NCI-H460 (cell line): ENCODE data around the gene CPVL. TPM values are rescaled to one million over a fixed set of nuclear protein-coding genes. Genes with fewer than 3 reads are reported as not detected.

Experiments
- DNase-seq: peaks from one replicate; pipeline ENCODE4 v3.0.0-alpha.2; 2016; ENCODE audit warnings: low read depth; ENCODE audit errors: extremely low read depth
- total RNA-seq: library from RNA; depleted of rRNA; stranded (reverse); fragments of >200 nt; shearing (Covaris generic); gene quantifications from 2 replicates; pipeline ENCODE4 v1.2.3, GENCODE V29; 2014

Gene CPVL
- total RNA-seq, 1 experiment from 2014 or later = 33.0 TPM

- DNase-seq = no peak
Observed at GRCh38 chr7:29013082-29013695, 133.1 kb downstream of the CPVL start.

- no peak for DNase-seq
Observed at GRCh38 chr7:29009947-29010346, 136.4 kb downstream of the CPVL start.

- DNase-seq = no peak
Observed at GRCh38 chr7:29008590-29008989, 137.7 kb downstream of the CPVL start.

GRCh38 chr7:29007127-29007526 lies 139.2 kb downstream of the CPVL start:
- no peak for DNase-seq

GRCh38 chr7:29005829-29006228 lies 140.5 kb downstream of the CPVL start:
- no peak for DNase-seq

- no peak for DNase-seq
Observed at GRCh38 chr7:29005406-29005805, 140.9 kb downstream of the CPVL start.

GRCh38 chr7:29003703-29004102 lies 142.6 kb downstream of the CPVL start:
- no peak for DNase-seq

- DNase-seq = no peak
Observed at GRCh38 chr7:29000717-29001076, 145.6 kb downstream of the CPVL start.

GRCh38 chr7:28999895-29000716 lies 146.2 kb downstream of the CPVL start:
- no peak for DNase-seq

GRCh38 chr7:28999427-28999826 lies 146.9 kb downstream of the CPVL start:
- no peak for DNase-seq

- DNase-seq = no peak
Observed at GRCh38 chr7:28998105-28998504, 148.2 kb downstream of the CPVL start.

GRCh38 chr7:28996836-28997235 lies 149.5 kb downstream of the CPVL start:
- DNase-seq = peak; percentile 92

GRCh38 chr7:28993371-28993770 lies 153.0 kb downstream of the CPVL start:
- DNase-seq = no peak

GRCh38 chr7:28992798-28993197 lies 153.5 kb downstream of the CPVL start:
- no peak for DNase-seq

- DNase-seq = no peak
Observed at GRCh38 chr7:28990200-28990960, 156.0 kb downstream of the CPVL start.

GRCh38 chr7:28989211-28989980 lies 156.9 kb downstream of the CPVL start:
- no peak for DNase-seq

GRCh38 chr7:28988810-28989209 lies 157.5 kb downstream of the CPVL start:
- DNase-seq = peak; percentile 90

GRCh38 chr7:28988091-28988490 lies 158.2 kb downstream of the CPVL start:
- no peak for DNase-seq

GRCh38 chr7:28986765-28987110 lies 159.6 kb downstream of the CPVL start:
- no peak for DNase-seq

- DNase-seq = no peak
Observed at GRCh38 chr7:28986028-28986764, 160.1 kb downstream of the CPVL start.
